Upper lobe of left lung (tissue), 4 donors: Measurements from ENCODE around the gene DPYSL3.

Experiments
- CTCF ChIP-seq, 6 experiments: fragments of 450-650 bp in 4 of 6; fragments of 200-600 bp in 2 of 6; sonication (generic) in 2 of 6; IDR thresholded peaks; one replicate each; pipeline ENCODE4 v1.5.1; 2016 to 2019; ENCODE audit warnings: antibody characterized with exemption in 6 of 6
- POLR2A ChIP-seq, 4 donors: fragments of 450-650 bp; IDR thresholded peaks; one replicate each; pipeline ENCODE4 v1.5.1; 2016 to 2017; ENCODE audit warnings: antibody characterized with exemption in 4 of 4, mild to moderate bottlenecking in 2 of 4
- POLR2AphosphoS5 ChIP-seq, 2 donors: sonication (generic); formaldehyde crosslinking; IDR thresholded peaks; one replicate each; pipeline ENCODE4 v1.5.1; 2017; ENCODE audit warnings: antibody characterized with exemption in 2 of 2

DNA sequence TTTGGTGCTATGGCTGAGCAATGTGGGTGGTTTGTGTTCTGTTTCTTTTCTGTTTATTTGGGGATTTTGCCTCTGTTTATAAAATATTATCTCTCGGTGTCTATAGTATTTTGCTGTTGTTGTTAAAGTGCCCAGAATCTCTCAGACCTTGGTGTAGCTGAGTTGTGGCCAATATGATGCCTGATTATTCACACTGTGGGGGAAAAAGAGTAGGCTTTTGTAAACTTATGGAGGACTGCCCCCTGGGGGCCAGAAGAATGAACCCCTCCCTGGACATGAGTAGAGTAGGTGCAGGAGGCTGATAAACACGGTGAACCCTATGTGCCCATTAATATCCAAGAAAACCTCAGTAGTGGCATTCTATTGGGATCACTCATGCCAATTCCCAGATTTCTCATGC lies 49.0 kb upstream of the DPYSL3 start:
- peak; percentile 43 to 53 (median 48) for TF ChIP-seq CTCF (IDR thresholded peaks at IDR 0.05)
- no peak for TF ChIP-seq POLR2AphosphoS5 (IDR thresholded peaks at IDR 0.05)
- no peak for TF ChIP-seq POLR2A (IDR thresholded peaks at IDR 0.05)
